SJSA1 (cell line): ENCODE results near the gene CBX2. TPM values are rescaled to one million over a fixed set of nuclear protein-coding genes. Genes with fewer than 3 reads are reported as not detected.

ENCODE experiments used
- DNase-seq, 2 experiments: peaks; one replicate each; pipeline ENCODE4 v3.0.0-alpha.2; 2015 to 2020; ENCODE audit warnings: low spot score in 2 of 2, low read depth in 1 of 2
- H3K27ac ChIP-seq: fragments of 250-450 bp; sonication (Bioruptor Pico); 2 replicates; pipeline ENCODE4 v1.5.1; 2020; ENCODE audit warnings: mild to moderate bottlenecking, moderate library complexity
- H3K27me3 ChIP-seq: fragments of 250-450 bp; sonication (Bioruptor Pico); replicated peaks from 2 replicates; pipeline ENCODE4 v1.5.1; 2020; ENCODE audit warnings: mild to moderate bottlenecking, moderate library complexity
- H3K36me3 ChIP-seq: fragments of 250-450 bp; sonication (Bioruptor Pico); 2 replicates; pipeline ENCODE4 v1.5.1; 2020; ENCODE audit warnings: mild to moderate bottlenecking
- H3K4me1 ChIP-seq: fragments of 250-450 bp; sonication (Bioruptor Pico); replicated peaks from 2 replicates; pipeline ENCODE4 v1.6.1; 2021; ENCODE audit warnings: mild to moderate bottlenecking
- H3K4me3 ChIP-seq: fragments of 250-450 bp; sonication (Bioruptor Pico); 2 replicates; pipeline ENCODE4 v1.5.1; 2020; ENCODE audit warnings: mild to moderate bottlenecking
- H3K9me3 ChIP-seq: fragments of 250-450 bp; sonication (Bioruptor Pico); replicated peaks from 2 replicates; pipeline ENCODE4 v1.5.1; 2020; ENCODE audit warnings: mild to moderate bottlenecking
- total RNA-seq: library from RNA; depleted of rRNA; stranded (reverse); fragments of >200 nt; shearing (Covaris generic); gene quantifications from 2 replicates; pipeline ENCODE4 v1.2.3, GENCODE V29; 2014

Gene CBX2
- total RNA-seq, 1 experiment from 2014 or later, result 16.7 TPM

DNA sequence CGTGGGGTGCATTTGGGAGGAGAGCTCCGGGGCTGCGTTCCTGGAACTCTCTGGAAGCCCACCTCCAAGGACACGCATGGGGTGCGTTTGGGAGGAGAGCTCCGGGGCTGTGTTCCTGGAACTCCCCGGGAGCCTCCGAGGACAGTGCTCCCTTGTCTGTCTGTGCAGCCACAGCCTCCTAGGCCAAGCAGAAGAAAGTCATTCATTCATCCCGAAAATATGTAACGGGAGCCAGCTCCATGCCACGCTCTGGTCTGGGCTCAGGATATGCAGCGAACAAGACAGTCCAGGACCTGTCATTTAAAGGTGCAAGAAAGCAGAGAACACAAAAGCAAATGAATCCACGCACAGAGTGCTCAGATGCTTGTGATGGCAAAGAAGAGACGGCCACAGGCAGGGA is 39.3 kb upstream of the CBX2 start:
- no peak for DNase-seq
- Histone ChIP-seq H3K9me3 (no peaks in the 10 kb centered on the region), H3K27ac (no peak overlapping the region), H3K36me3 (no peaks in the 10 kb centered on the region), H3K4me1 (peaks cover 10% of the 10 kb centered on the region; the same call in 1 of the 2 replicates), H3K4me3 (no peak overlapping the region), H3K27me3 (peaks cover 45% of the 10 kb centered on the region)

DNA sequence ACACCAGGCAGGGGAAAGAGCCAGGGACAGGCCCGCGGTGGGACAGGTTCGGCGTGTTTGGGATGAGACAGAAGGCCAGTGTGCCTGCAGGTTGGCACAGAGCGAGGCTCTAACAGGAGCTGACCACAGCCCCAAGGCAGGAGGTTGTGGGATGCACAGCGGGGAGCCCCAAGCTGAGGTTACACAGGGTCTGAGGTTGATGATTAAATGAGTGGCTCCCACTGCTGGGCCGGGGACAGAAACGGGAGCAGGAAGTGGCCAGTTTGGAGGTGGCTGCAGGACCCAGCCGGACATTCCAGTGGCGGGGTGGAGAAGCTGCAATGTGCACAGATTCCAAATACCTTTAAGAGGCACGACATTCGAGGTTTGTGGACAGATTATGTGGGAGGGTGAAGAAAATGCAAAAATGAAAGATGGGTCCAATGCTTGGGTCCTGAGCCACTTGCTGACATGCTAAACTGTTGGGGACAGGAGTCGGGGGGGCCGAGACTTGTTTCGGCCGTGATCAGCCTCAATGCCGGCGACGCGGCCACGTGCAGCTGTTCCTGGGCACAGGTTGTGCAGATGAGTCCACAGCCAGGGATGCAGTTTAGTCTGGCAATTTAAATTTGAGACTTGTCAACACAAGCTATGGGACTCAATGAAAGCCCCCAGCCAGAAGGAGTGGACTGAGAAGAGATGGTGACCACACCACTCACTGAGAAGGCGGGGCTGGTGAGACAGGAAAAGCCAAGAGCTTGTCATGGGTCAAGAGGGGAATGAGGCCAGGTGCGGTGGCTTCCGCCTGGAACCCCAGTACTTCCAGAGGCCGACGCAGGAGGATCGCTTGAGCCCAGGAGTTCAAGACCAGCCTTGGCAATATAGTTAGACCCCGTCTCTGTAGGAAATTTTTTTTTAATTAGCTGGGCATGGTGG is 38.5 kb upstream of the CBX2 start:
- no peak for DNase-seq

DNA sequence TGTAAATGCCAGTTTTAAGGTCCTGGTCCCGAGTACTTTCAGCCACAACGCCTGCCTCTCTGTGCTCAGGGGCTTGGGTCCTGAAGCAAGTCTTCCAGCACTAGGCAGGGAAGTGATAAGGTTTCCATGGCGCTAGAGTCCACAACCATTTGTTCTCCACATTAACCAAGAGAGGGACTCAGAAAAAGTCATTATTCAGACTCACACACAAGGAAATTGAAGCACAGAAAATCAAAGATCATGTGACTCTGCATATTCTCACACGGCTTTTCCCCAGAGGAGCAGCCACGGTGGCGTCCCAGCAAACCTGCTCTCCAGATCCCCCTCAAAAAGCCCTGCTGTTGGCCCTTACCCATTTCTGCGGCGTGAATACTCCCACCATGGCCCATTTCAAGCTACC is 37.5 kb upstream of the CBX2 start:
- Histone ChIP-seq H3K36me3 (no peaks in the 10 kb centered on the region), H3K27me3 (peaks cover 49% of the 10 kb centered on the region), H3K4me3 (no peak overlapping the region), H3K27ac (no peak overlapping the region), H3K9me3 (no peaks in the 10 kb centered on the region), H3K4me1 (peaks cover 10% of the 10 kb centered on the region; the same call in 1 of the 2 replicates)
- no peak for DNase-seq

More for the DNA sequence above, 38.5 kb upstream of the CBX2 start:
- Histone ChIP-seq H3K27me3 (peaks cover 47% of the 10 kb centered on the region), H3K4me3 (no peak overlapping the region), H3K27ac (no peak overlapping the region), H3K36me3 (no peaks in the 10 kb centered on the region), H3K9me3 (no peaks in the 10 kb centered on the region), H3K4me1 (peaks cover 10% of the 10 kb centered on the region; the same call in 1 of the 2 replicates)

GRCh38 chr17:79741401-79741750 is 36.6 kb upstream of the CBX2 start:
- peaks cover 49% of the 10 kb centered on the region for H3K27me3 ChIP-seq
- DNase-seq, result no peak
- peaks cover 10% of the 10 kb centered on the region; the same call in 1 of the 2 replicates for H3K4me1 ChIP-seq
- no peaks in the 10 kb centered on the region for H3K9me3 ChIP-seq
- H3K36me3 ChIP-seq, result no peaks in the 10 kb centered on the region
- no peak overlapping the region for H3K27ac ChIP-seq
- H3K4me3 ChIP-seq, result no peak overlapping the region

- Histone ChIP-seq H3K27me3 (peaks cover 55% of the 10 kb centered on the region), H3K9me3 (no peaks in the 10 kb centered on the region), H3K36me3 (no peaks in the 10 kb centered on the region), H3K27ac (no peak overlapping the region), H3K4me1 (peaks cover 10% of the 10 kb centered on the region; the same call in 1 of the 2 replicates), H3K4me3 (no peak overlapping the region)
- DNase-seq, result peak; percentile 68 to 83
Measured at GRCh38 chr17:79741751-79742588, 36.0 kb upstream of the CBX2 start.

DNA sequence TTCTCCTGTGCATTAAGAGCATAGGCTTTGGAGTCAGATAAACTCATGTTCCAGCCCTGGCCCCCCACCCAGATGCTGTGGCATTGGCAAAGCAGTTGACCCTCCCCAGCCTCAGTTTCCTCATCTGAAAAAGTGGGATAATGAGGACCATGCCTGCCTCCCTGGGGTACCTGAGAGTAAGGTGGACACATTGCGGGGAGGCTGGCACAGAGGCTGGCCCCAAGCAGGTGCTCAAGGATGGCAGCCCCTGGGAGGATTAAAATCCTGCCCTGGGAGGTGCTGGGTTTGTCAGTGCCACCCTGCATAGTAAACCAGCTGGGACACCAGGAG is 35.4 kb upstream of the CBX2 start:
- Histone ChIP-seq H3K9me3 (no peaks in the 10 kb centered on the region), H3K27me3 (peaks cover 60% of the 10 kb centered on the region), H3K27ac (no peak overlapping the region), H3K36me3 (no peaks in the 10 kb centered on the region), H3K4me1 (peaks cover 11% of the 10 kb centered on the region), H3K4me3 (no peak overlapping the region)
- no peak for DNase-seq

DNA sequence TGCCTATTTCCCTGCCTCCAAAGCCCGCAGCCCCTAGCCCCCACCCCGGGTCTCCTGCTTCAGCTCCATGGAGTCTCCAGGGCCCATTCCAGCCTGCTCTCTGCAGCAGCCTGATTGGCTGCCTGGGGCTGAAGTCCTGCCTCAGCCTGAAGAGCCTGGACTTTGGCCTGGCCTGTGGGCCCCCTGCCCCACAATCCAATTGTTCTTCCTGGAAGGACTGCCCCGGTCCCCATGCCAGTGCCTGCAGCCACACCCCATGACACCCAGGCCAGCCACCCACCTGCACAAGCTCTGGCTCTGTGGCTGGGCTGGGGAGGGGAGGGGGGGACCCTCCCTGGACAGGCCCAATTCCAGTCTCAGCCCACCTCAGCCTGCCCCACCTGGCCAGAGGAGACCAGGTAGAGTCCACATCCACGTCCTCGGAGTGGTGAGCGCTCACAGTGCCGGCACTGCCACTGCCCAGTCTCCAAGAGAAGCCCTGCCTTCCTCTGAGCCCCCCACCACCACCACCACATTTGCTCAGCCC is 34.9 kb upstream of the CBX2 start:
- no peak overlapping the region for H3K27ac ChIP-seq
- no peak overlapping the region for H3K4me3 ChIP-seq
- peaks cover 63% of the 10 kb centered on the region for H3K27me3 ChIP-seq
- H3K9me3 ChIP-seq, result no peaks in the 10 kb centered on the region
- H3K36me3 ChIP-seq, result no peaks in the 10 kb centered on the region
- no peak for DNase-seq
- H3K4me1 ChIP-seq, result peaks cover 14% of the 10 kb centered on the region

GRCh38 chr17:79743614-79744013 is 34.3 kb upstream of the CBX2 start:
- Histone ChIP-seq H3K9me3 (no peaks in the 10 kb centered on the region), H3K4me3 (no peak overlapping the region), H3K27ac (no peak overlapping the region), H3K4me1 (peaks cover 14% of the 10 kb centered on the region), H3K36me3 (no peaks in the 10 kb centered on the region), H3K27me3 (peaks cover 67% of the 10 kb centered on the region)
- no peak for DNase-seq

- peaks cover 11% of the 10 kb centered on the region for H3K4me1 ChIP-seq
- no peaks in the 10 kb centered on the region for H3K36me3 ChIP-seq
- H3K27me3 ChIP-seq, result peaks cover 67% of the 10 kb centered on the region
- no peaks in the 10 kb centered on the region for H3K9me3 ChIP-seq
- no peak for DNase-seq
- no peak overlapping the region for H3K27ac ChIP-seq
- no peak overlapping the region for H3K4me3 ChIP-seq
Measured at GRCh38 chr17:79745641-79746105, 32.3 kb upstream of the CBX2 start.

DNA sequence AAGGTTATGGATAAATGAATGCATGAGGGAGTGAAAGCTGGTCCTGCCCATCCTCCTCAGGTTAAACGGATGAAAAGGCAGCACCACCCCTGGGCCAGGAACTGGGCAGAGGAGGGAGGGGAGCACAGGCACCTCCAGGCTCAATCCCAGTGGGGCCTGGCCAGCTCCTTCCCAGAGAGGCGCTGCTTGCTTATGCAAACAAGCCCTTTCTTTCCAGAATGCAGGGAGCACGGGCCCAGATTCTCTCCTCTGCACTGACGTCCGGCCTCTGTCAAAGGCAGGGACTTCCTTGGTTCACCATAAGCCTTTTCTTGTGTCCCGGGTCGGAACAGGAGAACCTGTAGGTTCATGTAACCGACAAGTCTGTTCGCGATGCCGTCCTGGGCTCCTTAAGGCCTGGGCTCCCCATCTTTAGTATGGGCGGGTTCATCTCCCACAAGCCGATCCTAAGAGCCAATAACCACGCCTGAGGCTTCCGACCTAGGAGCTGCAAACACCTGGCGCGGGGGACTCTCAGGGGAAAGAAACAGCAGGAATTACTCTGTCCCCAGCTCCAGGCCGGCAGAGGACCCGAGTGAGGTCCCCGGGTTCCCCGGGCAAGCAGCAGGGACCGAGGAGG is 30.9 kb upstream of the CBX2 start:
- Histone ChIP-seq H3K27ac (no peak overlapping the region), H3K36me3 (no peaks in the 10 kb centered on the region), H3K9me3 (no peaks in the 10 kb centered on the region), H3K4me3 (no peak overlapping the region), H3K4me1 (peaks cover 8% of the 10 kb centered on the region), H3K27me3 (peaks cover 70% of the 10 kb centered on the region)
- no peak for DNase-seq

DNA sequence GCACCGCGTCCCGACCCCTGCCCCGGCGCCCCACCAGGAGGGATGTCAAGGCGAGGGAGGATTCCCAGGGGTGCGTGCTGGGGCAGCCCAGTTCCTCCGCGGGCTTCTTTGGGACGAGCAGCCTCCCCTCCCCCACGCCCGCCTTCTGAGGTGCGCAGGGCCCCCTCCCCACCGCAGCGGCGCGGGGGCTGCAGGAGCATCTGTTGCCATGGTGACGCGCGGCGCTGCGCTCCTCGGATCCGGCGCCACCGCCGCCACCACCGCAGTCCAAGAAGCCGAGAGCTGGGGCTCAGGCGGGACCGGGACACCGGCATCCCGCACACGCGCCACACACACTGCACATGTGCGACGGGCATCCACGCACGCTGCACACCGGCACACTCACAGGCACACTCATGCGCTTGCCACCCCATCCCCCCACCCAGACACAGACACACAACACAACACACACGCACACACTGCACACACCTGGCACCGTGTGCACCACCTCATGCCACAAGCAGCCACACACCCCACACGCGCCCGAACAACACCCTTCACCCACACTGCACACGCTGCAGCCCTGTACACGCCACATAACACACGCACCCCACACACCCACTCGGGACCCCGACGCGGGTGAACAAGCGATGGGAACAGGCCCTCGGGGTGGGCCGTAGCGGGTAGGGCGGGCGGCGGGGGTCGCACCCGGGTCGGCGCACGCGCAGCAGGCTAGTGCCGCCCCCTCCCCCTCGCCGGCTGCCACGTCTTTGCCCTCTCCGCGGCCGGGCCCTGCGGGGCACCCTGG is 30.2 kb upstream of the CBX2 start:
- Histone ChIP-seq H3K36me3 (no peaks in the 10 kb centered on the region), H3K4me1 (peaks cover 4% of the 10 kb centered on the region), H3K27me3 (peaks cover 68% of the 10 kb centered on the region), H3K9me3 (no peaks in the 10 kb centered on the region), H3K27ac (no peak overlapping the region), H3K4me3 (no peak overlapping the region)
- no peak for DNase-seq

- H3K9me3 ChIP-seq, result no peaks in the 10 kb centered on the region
- no peaks in the 10 kb centered on the region for H3K36me3 ChIP-seq
- H3K4me3 ChIP-seq, result no peak overlapping the region
- peaks cover 71% of the 10 kb centered on the region for H3K27me3 ChIP-seq
- H3K4me1 ChIP-seq, result peaks cover 4% of the 10 kb centered on the region
- DNase-seq, result no peak
- H3K27ac ChIP-seq, result no peak overlapping the region
Measured at GRCh38 chr17:79748295-79749099, 29.5 kb upstream of the CBX2 start.
